A549 (cell line): ENCODE data around the gene GPC1. TPM values are rescaled to one million over a fixed set of nuclear protein-coding genes. Genes with fewer than 3 reads are reported as not detected.

Experiments
- ATAC-seq, 2 experiments: fragments of 200-7000 bp in 1 of 2; fragments of >200 bp in 1 of 2; cut with Nextera tagmentation in 1 of 2; cut with Tn5 transposase in 1 of 2; 3 replicates each; pipeline versions ENCODE4 v1.8.0 to v1.9.1; 2018 to 2020; ENCODE audit warnings: mild to moderate bottlenecking in 1 of 2, moderate library complexity in 1 of 2
- CTCF ChIA-PET: fragments of 300-600 bp; sonication (Branson Sonifier 250); formaldehyde crosslinking; extraction: SDS; loops from one replicate; lab custom pipeline; 2021; ENCODE audit warnings: antibody characterized with exemption, inconsistent platforms; lab: Yijun Ruan, JAX
- POLR2A ChIA-PET: fragments of 350-600 bp; formaldehyde crosslinking; extraction: SDS; loops from one replicate; lab custom pipeline; 2021; ENCODE audit warnings: antibody characterized with exemption, inconsistent platforms; lab: Yijun Ruan, JAX
- DNase-seq, 2 experiments: peaks; one replicate each; pipeline versions ENCODE4 v3.0.0 to v3.0.0-alpha.2; 2011 to 2016; ENCODE audit warnings: low read depth in 1 of 2, low spot score in 1 of 2
- FAIRE-seq: peaks from 2 replicates; lab custom pipeline; 2011; peaks lifted over from hg19 to GRCh38; lab: Jason Lieb, UNC
- H3K27ac ChIP-seq, 2 experiments: fragments of >200 bp; sonication (Bioruptor Twin); formaldehyde crosslinking; 3 replicates each; pipeline ENCODE4 v1.5.1; 2016 to 2017
- H3K4me1 ChIP-seq: fragments of >200 bp; sonication (Bioruptor Twin); formaldehyde crosslinking; 3 replicates; pipeline ENCODE4 v1.6.1; 2016
- H3K4me2 ChIP-seq: fragments of >200 bp; sonication (Bioruptor Twin); formaldehyde crosslinking; 3 replicates; pipeline ENCODE4 v1.6.1; 2016
- H3K4me3 ChIP-seq: fragments of >200 bp; sonication (Bioruptor Twin); formaldehyde crosslinking; 3 replicates; pipeline ENCODE4 v1.5.1; 2016
- H3K9me3 ChIP-seq: fragments of >200 bp; sonication (Bioruptor Twin); formaldehyde crosslinking; 3 replicates; pipeline ENCODE4 v1.6.1; 2016
- BCL3 ChIP-seq: fragments of >200 bp; sonication (Bioruptor Twin); formaldehyde crosslinking; IDR thresholded peaks from 3 replicates; pipeline ENCODE4 v1.6.1; 2016
- CHD2 ChIP-seq: fragments of 150-350 bp; IDR thresholded peaks from 2 replicates; pipeline ENCODE4 v1.6.1; 2014; ENCODE audit warnings: low read length; ENCODE audit not compliant: partially characterized antibody
- CHD4 ChIP-seq: fragments of 200-600 bp; sonication (generic); IDR thresholded peaks from 2 replicates; pipeline ENCODE4 v1.6.1; 2016; ENCODE audit warnings: antibody characterized with exemption, mild to moderate bottlenecking, borderline replicate concordance
- EHF ChIP-seq: fragments of 250-450 bp; sonication (Bioruptor Pico); IDR thresholded peaks from 2 replicates; pipeline ENCODE4 v1.5.0; 2020; ENCODE audit warnings: mild to moderate bottlenecking
- EP300 ChIP-seq, 2 experiments: fragments of >200 bp; sonication (Bioruptor Twin); formaldehyde crosslinking; IDR thresholded peaks; 2 replicates in 1 of 2; 3 replicates in 1 of 2; pipeline ENCODE4 v1.6.1; 2016 to 2017
- GATA3 ChIP-seq: IDR thresholded peaks from 2 replicates; pipeline ENCODE4 v1.6.1; 2012; ENCODE audit warnings: borderline replicate concordance
- HOXA7 ChIP-seq: fragments of 250-450 bp; sonication (Bioruptor Pico); IDR thresholded peaks from 2 replicates; pipeline ENCODE4 v1.5.0; 2020; ENCODE audit warnings: mild to moderate bottlenecking, moderate library complexity
- HOXB5 ChIP-seq: fragments of 250-450 bp; sonication (Bioruptor Pico); IDR thresholded peaks from 2 replicates; pipeline ENCODE4 v1.5.0; 2020; ENCODE audit warnings: mild to moderate bottlenecking, moderate library complexity
- JUN ChIP-seq, 2 experiments: fragments of >200 bp; sonication (Bioruptor Twin); formaldehyde crosslinking; IDR thresholded peaks; 2 replicates in 1 of 2; 3 replicates in 1 of 2; pipeline ENCODE4 v1.6.1; 2016 to 2017
- MAX ChIP-seq: IDR thresholded peaks from 2 replicates; pipeline ENCODE4 v1.6.1; 2012
- MAZ ChIP-seq: fragments of 150-350 bp; IDR thresholded peaks from 2 replicates; pipeline ENCODE4 v1.6.1; 2014; ENCODE audit warnings: antibody characterized with exemption, low read depth, low read length, borderline replicate concordance
- MYC ChIP-seq: IDR thresholded peaks from 2 replicates; pipeline ENCODE4 v1.6.1; 2012; ENCODE audit warnings: mild to moderate bottlenecking, inconsistent platforms, low read length, improper control_type of control experiment, borderline replicate concordance
- NFE2L2 ChIP-seq: fragments of 150-350 bp; conservative IDR thresholded peaks from 2 replicates; pipeline ENCODE4 v1.6.1; 2014; ENCODE audit warnings: low read length
- PHF8 ChIP-seq: fragments of 200-600 bp; sonication (generic); IDR thresholded peaks from 2 replicates; pipeline ENCODE4 v1.6.1; 2016; ENCODE audit warnings: low read depth, mild to moderate bottlenecking, antibody characterized with exemption, moderate library complexity, borderline replicate concordance
- POLR2A ChIP-seq: IDR thresholded peaks from 2 replicates; pipeline ENCODE4 v1.6.1; 2012; ENCODE audit warnings: mild to moderate bottlenecking, low read length
- RAD21 ChIP-seq, 2 experiments: fragments of >200 bp in 1 of 2; sonication (Bioruptor Twin) in 1 of 2; formaldehyde crosslinking in 1 of 2; IDR thresholded peaks in 1 of 2; conservative IDR thresholded peaks in 1 of 2; 2 replicates in 1 of 2; 3 replicates in 1 of 2; pipeline ENCODE4 v1.6.1; 2012 to 2018; ENCODE audit warnings: inconsistent platforms in 1 of 2
- USF2 ChIP-seq: fragments of 450-650 bp; IDR thresholded peaks from 2 replicates; pipeline ENCODE4 v1.6.1; 2014; ENCODE audit warnings: antibody characterized with exemption
- WGBS: methylation state at CpG from one replicate; pipeline ENCODE4 v1.1.6; 2017; ENCODE audit errors: missing lambda C conversion rate; 5-methylcytosine and 5-hydroxymethylcytosine counted together
- polyA plus RNA-seq, 4 experiments: library from polyadenylated mRNA; depleted of rRNA in 3 of 4; stranded (reverse); fragments of >200 nt; fragmentation: RNase III in 1 of 4; extraction: RNeasy Plus Mini Kit Qiagen cat#74134 plus additional on column Dnase treatment in 1 of 4; gene quantifications; 2 replicates in 3 of 4; 3 replicates in 1 of 4; pipeline ENCODE4 v1.2.3, GENCODE V29; 2011 to 2017
- TF ChIP-seq, protein P1 (sequence below): IDR thresholded peaks from 2 replicates; pipeline ENCODE4 v1.6.1; 2012; ENCODE audit warnings: low read depth, borderline replicate concordance
- TF ChIP-seq, protein P2 (sequence below): fragments of 150-350 bp; IDR thresholded peaks from 2 replicates; pipeline ENCODE4 v1.6.1; 2014; ENCODE audit warnings: low read depth, mild to moderate bottlenecking, low read length
- TF ChIP-seq, protein P3 (sequence below): fragments of >200 bp; sonication (Bioruptor Twin); formaldehyde crosslinking; IDR thresholded peaks from 3 replicates; pipeline ENCODE4 v1.5.1; 2016

The GPC1 gene
- polyA plus RNA-seq, 2 of the 4 experiments (the other 2 are of a cell fraction) = 19.8 to 97.7 TPM

GRCh38 chr2:240434728-240435456 lies 571 bp upstream of the GPC1 start:
- TF ChIP-seq GATA3 (peak; percentile 30; the same call in 1 of the 2 replicates), HOXB5 (no peak), RAD21 (conservative IDR thresholded peaks at IDR 0.05 in 1 of 2, IDR thresholded peaks at IDR 0.05 in 1 of 2) (0 out of 5 replicates have a peak, but pooled peaks of 1 of the 2 experiments have one; percentile 11), MAX (peak; percentile 8), POLR2A (peak; percentile 60), NFE2L2 (no peak), MAZ (no peak), EP300 (IDR thresholded peaks at IDR 0.05) (peak in 1 of 2 experiments; percentile 31; a peak in 1 of 5 replicates), HOXA7 (CRISPR knock-in tag) (no peak), MYC (no peak), EHF (no peak), CHD2 (peak; percentile 30), USF2 (no peak), JUN (IDR thresholded peaks at IDR 0.05) (peak in 1 of 2 experiments; percentile 79; a peak in 3 of 5 replicates), BCL3 (peak; percentile 77; the same call in 2 of the 3 replicates), CHD4 (no peak), PHF8 (peak; percentile 66; the same call in 1 of the 2 replicates)
- TF ChIP-seq, protein P1, sequence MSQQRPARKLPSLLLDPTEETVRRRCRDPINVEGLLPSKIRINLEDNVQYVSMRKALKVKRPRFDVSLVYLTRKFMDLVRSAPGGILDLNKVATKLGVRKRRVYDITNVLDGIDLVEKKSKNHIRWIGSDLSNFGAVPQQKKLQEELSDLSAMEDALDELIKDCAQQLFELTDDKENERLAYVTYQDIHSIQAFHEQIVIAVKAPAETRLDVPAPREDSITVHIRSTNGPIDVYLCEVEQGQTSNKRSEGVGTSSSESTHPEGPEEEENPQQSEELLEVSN = peak; percentile 70
- TF ChIP-seq, protein P2, sequence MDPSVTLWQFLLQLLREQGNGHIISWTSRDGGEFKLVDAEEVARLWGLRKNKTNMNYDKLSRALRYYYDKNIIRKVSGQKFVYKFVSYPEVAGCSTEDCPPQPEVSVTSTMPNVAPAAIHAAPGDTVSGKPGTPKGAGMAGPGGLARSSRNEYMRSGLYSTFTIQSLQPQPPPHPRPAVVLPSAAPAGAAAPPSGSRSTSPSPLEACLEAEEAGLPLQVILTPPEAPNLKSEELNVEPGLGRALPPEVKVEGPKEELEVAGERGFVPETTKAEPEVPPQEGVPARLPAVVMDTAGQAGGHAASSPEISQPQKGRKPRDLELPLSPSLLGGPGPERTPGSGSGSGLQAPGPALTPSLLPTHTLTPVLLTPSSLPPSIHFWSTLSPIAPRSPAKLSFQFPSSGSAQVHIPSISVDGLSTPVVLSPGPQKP = no peak
- TF ChIP-seq, protein P3, sequence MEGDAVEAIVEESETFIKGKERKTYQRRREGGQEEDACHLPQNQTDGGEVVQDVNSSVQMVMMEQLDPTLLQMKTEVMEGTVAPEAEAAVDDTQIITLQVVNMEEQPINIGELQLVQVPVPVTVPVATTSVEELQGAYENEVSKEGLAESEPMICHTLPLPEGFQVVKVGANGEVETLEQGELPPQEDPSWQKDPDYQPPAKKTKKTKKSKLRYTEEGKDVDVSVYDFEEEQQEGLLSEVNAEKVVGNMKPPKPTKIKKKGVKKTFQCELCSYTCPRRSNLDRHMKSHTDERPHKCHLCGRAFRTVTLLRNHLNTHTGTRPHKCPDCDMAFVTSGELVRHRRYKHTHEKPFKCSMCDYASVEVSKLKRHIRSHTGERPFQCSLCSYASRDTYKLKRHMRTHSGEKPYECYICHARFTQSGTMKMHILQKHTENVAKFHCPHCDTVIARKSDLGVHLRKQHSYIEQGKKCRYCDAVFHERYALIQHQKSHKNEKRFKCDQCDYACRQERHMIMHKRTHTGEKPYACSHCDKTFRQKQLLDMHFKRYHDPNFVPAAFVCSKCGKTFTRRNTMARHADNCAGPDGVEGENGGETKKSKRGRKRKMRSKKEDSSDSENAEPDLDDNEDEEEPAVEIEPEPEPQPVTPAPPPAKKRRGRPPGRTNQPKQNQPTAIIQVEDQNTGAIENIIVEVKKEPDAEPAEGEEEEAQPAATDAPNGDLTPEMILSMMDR = no peak
- TF ChIP-seq, all 56 proteins: peak for 10
- Histone ChIP-seq H3K27ac (peak overlapping the region; percentile 97 to 99), H3K9me3 (no peaks in the 10 kb centered on the region), H3K4me2 (peak overlapping the region; percentile 97), H3K4me1 (peaks cover 48% of the 10 kb centered on the region), H3K4me3 (peak overlapping the region; percentile 90)
- FAIRE-seq = no peak
- DNase-seq = peak; percentile 90 to 91
- ATAC-seq = peak; percentile 39 to 51
- WGBS = 4% methylated on average over 7 of the region's 71 CpGs
- ChIA-PET POLR2A (interaction anchor here (0.8 to 3.3 kb wide), 7 partner anchors 48 to 202 kb away, joined by 3 to 22 read pairs (median 7); no protein-coding TSS in a partner anchor), CTCF (interaction anchor here (0.6 to 3.3 kb wide), 5 partner anchors 8 to 202 kb away, joined by 3 to 52 read pairs (median 4); no protein-coding TSS in a partner anchor)
